CD4-positive, alpha-beta T cell treated with Interleukin-17A for 4 hours (primary cell): ENCODE measurements around the gene TIPIN.

Experiments
- DNase-seq: peaks from one replicate; pipeline ENCODE4 v3.0.0-alpha.2; 2020; ENCODE audit warnings: mixed read lengths

TIPIN gene

GRCh38 chr15:66296186-66296585 lies 60.3 kb downstream of the TIPIN start:
- no peak for DNase-seq

- DNase-seq, result no peak
Measured at GRCh38 chr15:66294932-66295235, 61.6 kb downstream of the TIPIN start.

GRCh38 chr15:66294157-66294931 lies 62.1 kb downstream of the TIPIN start:
- no peak for DNase-seq

GRCh38 chr15:66293419-66294156 lies 62.9 kb downstream of the TIPIN start, which contains the start of gene DIS3L:
Gene DIS3L, plus strand, starts transcription at chr15:66293568. Its CDS starts 29 bp downstream, at chr15:66293597.
- peak; percentile 76 for DNase-seq

GRCh38 chr15:66292571-66293418 lies 63.7 kb downstream of the TIPIN start:
- DNase-seq, result no peak

GRCh38 chr15:66291816-66292570 lies 64.5 kb downstream of the TIPIN start:
- peak; percentile 5 for DNase-seq

GRCh38 chr15:66290518-66290917 lies 66.0 kb downstream of the TIPIN start:
- DNase-seq, result peak; percentile 4

- DNase-seq, result no peak
Measured at GRCh38 chr15:66290007-66290406, 66.5 kb downstream of the TIPIN start.

- no peak for DNase-seq
Measured at GRCh38 chr15:66288551-66289185, 67.8 kb downstream of the TIPIN start.

GRCh38 chr15:66288093-66288492 lies 68.4 kb downstream of the TIPIN start:
- DNase-seq, result no peak

GRCh38 chr15:66287461-66288057 lies 68.9 kb downstream of the TIPIN start:
- no peak for DNase-seq
